Measurements from ENCODE around the gene FILIP1.

DNA sequence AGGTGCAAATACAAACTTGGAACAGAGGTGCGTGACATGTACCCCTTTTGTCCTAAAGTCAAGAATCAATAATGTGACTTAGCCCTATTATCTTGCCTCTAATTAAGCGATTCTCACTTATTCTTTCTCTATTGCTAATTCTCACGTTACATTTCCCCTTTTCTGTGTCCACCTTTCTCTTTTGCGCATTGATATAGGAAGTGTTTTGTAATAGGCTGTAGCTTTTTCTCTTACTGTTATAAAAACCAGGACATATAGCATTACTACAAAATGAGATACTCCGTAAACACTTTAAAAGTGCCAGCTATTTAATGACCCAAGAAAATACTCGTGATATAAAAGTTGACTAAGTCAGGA is 208.3 kb downstream of the FILIP1 start:
- TF ChIP-seq CTCF (IDR thresholded peaks at IDR 0.05) (no peak), HMGXB4 (CRISPR knock-in tag; IDR thresholded peaks at IDR 0.05; ENCODE audit: borderline replicate concordance) (no peak), KDM1A (IDR thresholded peaks at IDR 0.05; ENCODE audit: low read depth) (no peak), POLR2A (IDR thresholded peaks at IDR 0.05; ENCODE audit: low read length) (no peak), RAD21 (conservative IDR thresholded peaks at IDR 0.05 in 1 of 2, IDR thresholded peaks at IDR 0.05 in 1 of 2) (no peak), EP300 (IDR thresholded peaks at IDR 0.05) (no peak), CEBPB (IDR thresholded peaks at IDR 0.05) (no peak), MYC (IDR thresholded peaks at IDR 0.05; ENCODE audit: borderline replicate concordance, low read length) (no peak), SMC3 (IDR thresholded peaks at IDR 0.05) (no peak), JUN (IDR thresholded peaks at IDR 0.05) (no peak), RFX5 (IDR thresholded peaks at IDR 0.05) (no peak), ZFP36 (IDR thresholded peaks at IDR 0.05; ENCODE audit: borderline replicate concordance, partially characterized antibody) (no peak)
- TF ChIP-seq, protein P1, sequence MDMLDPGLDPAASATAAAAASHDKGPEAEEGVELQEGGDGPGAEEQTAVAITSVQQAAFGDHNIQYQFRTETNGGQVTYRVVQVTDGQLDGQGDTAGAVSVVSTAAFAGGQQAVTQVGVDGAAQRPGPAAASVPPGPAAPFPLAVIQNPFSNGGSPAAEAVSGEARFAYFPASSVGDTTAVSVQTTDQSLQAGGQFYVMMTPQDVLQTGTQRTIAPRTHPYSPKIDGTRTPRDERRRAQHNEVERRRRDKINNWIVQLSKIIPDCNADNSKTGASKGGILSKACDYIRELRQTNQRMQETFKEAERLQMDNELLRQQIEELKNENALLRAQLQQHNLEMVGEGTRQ (IDR thresholded peaks at IDR 0.05), result no peak

Measured in A549 (cell line).